MCF 10A (cell line): ENCODE data around the gene OCEL1. TPM values are rescaled to one million over a fixed set of nuclear protein-coding genes. Genes with fewer than 3 reads are reported as not detected.
"Not testable (repeated sequence)": the region's sequence is repeated elsewhere in the genome, so short reads cannot be mapped to it uniquely, and the experiment has no call there.

Source experiments
- BruUV-seq: library from RNA; stranded (reverse); fragments of 400-500 nt; replicated peaks from 2 replicates; lab custom pipeline; 2021; lab: Mats Ljungman, UMichigan
- CTCF ChIA-PET: fragments of 300-600 bp; sonication (Branson Sonifier 250); formaldehyde crosslinking; extraction: SDS; loops from one replicate; lab custom pipeline; 2021; ENCODE audit warnings: antibody characterized with exemption, inconsistent platforms; lab: Yijun Ruan, JAX
- POLR2A ChIA-PET: fragments of 300-600, 350-650 bp; sonication (Branson Sonifier 250); formaldehyde crosslinking; extraction: SDS; loops from one replicate; lab custom pipeline; 2020; ENCODE audit warnings: antibody characterized with exemption, inconsistent platforms; lab: Yijun Ruan, JAX
- DNase-seq: peaks from one replicate; pipeline ENCODE4 v3.0.0-alpha.2; 2018; ENCODE audit not compliant: unreplicated experiment
- H3K27ac Mint-ChIP-seq: one replicate; pipeline ENCODE4 v1.8.0; 2022; ENCODE audit warnings: mild to moderate bottlenecking, low read depth, mixed read lengths; ENCODE audit not compliant: unreplicated experiment
- H3K27me3 Mint-ChIP-seq: one replicate; pipeline ENCODE4 v1.8.0; 2022; ENCODE audit warnings: mixed read lengths; ENCODE audit not compliant: insufficient read depth, unreplicated experiment
- H3K36me3 Mint-ChIP-seq: one replicate; pipeline ENCODE4 v1.8.0; 2022; ENCODE audit warnings: mild to moderate bottlenecking, moderate library complexity, mixed read lengths; ENCODE audit not compliant: insufficient read depth, unreplicated experiment
- H3K4me1 Mint-ChIP-seq: one replicate; pipeline ENCODE4 v1.8.0; 2022; ENCODE audit warnings: mixed read lengths; ENCODE audit not compliant: insufficient read depth, unreplicated experiment
- H3K4me3 Mint-ChIP-seq: one replicate; pipeline ENCODE4 v1.8.0; 2022; ENCODE audit warnings: mild to moderate bottlenecking, moderate library complexity, mixed read lengths; ENCODE audit not compliant: unreplicated experiment
- H3K9me3 Mint-ChIP-seq: one replicate; pipeline ENCODE4 v1.8.0; 2022; ENCODE audit warnings: mixed read lengths; ENCODE audit not compliant: unreplicated experiment
- intact Hi-C: fragments of 100-400 bp; cut with micrococcal nuclease; formaldehyde crosslinking; loops from 2 replicates; pipeline ENCODE4 v1.14.1; 2022
- total RNA-seq: library from RNA; stranded (reverse); gene quantifications from 2 replicates; pipeline ENCODE4 v1.2.3, GENCODE V29; 2022
- TF ChIP-seq, protein P1 (sequence below): fragments of 200-600 bp; IDR thresholded peaks from one replicate; pipeline ENCODE4 v1.8.0; 2022; ENCODE audit warnings: antibody characterized with exemption, mild to moderate bottlenecking; ENCODE audit not compliant: unreplicated experiment

The OCEL1 gene
- total RNA-seq, 1 experiment from 2014 or later = 14.3 TPM

DNA sequence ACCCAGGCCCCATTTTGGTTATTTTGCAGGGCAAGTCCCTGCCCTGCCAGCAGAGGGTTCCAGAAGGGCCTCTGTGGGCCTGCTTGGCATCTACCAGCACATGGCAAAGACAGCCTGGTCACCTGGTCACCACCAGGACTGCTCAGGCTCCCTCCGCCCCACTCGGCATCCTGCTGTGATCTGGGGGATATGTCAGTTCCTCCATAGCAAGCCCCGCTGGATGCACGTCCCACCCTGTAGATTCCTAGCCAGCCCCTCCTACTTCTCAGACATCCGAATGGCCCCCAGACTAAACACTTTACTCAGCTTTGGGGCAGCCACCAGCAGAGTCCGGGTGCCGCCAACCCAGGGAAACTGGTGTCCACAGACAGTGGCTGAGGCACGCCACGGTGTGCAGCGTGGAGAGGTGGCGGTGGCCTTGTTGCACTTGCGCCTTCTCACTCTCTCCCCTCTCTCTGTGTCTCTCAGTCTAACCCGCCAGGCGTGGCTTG, 42.7 kb upstream of the OCEL1 start:
- ChIA-PET CTCF (no interaction called here), POLR2A (no interaction called here)
- Mint-ChIP-seq H3K27me3 (no peaks in the 10 kb centered on the region), H3K27ac (no peak overlapping the region), H3K36me3 (peaks cover 44% of the 10 kb centered on the region), H3K4me3 (no peak overlapping the region), H3K9me3 (no peaks in the 10 kb centered on the region), H3K4me1 (no peaks in the 10 kb centered on the region)
- BruUV-seq = no TSS peak
- no peak for DNase-seq
- TF ChIP-seq, protein P1, sequence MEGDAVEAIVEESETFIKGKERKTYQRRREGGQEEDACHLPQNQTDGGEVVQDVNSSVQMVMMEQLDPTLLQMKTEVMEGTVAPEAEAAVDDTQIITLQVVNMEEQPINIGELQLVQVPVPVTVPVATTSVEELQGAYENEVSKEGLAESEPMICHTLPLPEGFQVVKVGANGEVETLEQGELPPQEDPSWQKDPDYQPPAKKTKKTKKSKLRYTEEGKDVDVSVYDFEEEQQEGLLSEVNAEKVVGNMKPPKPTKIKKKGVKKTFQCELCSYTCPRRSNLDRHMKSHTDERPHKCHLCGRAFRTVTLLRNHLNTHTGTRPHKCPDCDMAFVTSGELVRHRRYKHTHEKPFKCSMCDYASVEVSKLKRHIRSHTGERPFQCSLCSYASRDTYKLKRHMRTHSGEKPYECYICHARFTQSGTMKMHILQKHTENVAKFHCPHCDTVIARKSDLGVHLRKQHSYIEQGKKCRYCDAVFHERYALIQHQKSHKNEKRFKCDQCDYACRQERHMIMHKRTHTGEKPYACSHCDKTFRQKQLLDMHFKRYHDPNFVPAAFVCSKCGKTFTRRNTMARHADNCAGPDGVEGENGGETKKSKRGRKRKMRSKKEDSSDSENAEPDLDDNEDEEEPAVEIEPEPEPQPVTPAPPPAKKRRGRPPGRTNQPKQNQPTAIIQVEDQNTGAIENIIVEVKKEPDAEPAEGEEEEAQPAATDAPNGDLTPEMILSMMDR = no peak
- intact Hi-C loops = no loop called here

DNA sequence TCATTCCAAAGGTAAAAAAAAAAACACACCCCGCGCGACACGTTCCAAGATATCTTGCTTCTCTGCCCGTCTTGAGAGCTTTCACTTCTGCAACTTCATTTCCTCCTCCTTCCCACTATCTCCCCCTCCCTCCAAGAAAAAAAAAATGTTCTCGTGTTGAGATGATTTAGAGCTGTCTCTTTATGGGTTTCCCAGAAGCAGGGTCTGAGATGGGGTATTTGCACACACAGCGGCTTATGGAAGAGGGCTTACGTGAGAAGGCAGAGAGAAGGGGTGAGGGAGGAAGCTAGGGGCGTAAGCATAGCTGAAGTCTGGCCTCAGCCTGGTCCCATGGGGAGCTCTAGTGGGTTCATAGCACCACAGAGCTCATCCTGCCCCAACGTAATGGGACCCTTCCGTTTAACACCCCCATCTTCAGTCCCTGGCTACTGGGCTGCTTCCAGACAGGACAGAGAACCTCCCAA, 42.1 kb upstream of the OCEL1 start:
- Mint-ChIP-seq H3K36me3 (peaks cover 44% of the 10 kb centered on the region), H3K9me3 (no peaks in the 10 kb centered on the region), H3K4me1 (no peaks in the 10 kb centered on the region), H3K27ac (no peak overlapping the region), H3K4me3 (no peak overlapping the region), H3K27me3 (no peaks in the 10 kb centered on the region)
- BruUV-seq = no TSS peak
- POLR2A ChIA-PET = no interaction called here
- TF ChIP-seq, protein P1 = no peak
- intact Hi-C loops = no loop called here
- CTCF ChIA-PET = no interaction called here
- DNase-seq = no peak

DNA sequence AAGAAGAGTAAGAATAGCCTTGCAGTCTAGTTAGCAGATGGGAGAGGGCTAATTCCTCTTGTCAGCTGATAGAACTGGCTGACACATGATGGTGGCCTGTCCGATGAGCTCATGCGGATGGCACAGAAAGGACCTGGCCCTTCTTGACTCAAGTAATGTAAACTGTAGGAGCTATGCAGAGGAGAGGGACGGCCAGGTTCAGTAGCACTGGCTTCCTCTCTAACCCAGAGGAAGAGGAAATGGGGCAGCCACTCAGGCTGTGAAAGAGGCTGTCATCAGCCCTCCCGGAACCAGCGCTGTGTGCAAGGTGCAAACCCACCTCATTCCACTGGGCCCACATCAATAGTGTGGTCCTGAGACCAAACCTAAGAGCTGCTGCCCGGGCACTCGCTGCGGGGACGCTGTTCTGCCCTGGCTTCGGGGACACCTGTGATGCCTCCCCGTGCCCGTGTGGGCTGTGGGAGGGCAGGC, 41.6 kb upstream of the OCEL1 start:
- CTCF ChIA-PET = no interaction called here
- POLR2A ChIA-PET = no interaction called here
- Mint-ChIP-seq H3K27me3 (no peaks in the 10 kb centered on the region), H3K4me1 (no peaks in the 10 kb centered on the region), H3K27ac (no peak overlapping the region), H3K9me3 (no peaks in the 10 kb centered on the region), H3K36me3 (peaks cover 45% of the 10 kb centered on the region), H3K4me3 (no peak overlapping the region)
- no TSS peak for BruUV-seq
- intact Hi-C loops = no loop called here
- TF ChIP-seq, protein P1 = no peak
- DNase-seq = no peak

DNA sequence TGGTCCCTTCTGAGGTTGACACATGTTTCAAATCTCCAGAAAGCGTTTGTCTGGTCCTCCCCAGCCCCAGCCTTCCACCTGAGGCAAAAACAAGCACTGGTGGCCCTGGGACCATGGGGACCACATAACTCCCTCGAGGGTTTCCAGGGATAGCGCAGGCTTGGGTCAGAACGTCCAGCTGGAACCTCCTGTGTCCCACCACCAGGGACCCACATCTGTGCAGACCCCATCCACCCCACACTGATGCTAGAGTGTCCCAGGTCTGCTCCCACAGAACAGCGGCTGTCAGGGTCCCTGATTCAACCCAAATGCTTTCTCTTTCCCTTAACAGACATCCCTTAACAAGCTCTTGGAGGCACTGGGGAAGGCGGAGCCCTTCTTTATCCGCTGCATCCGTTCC, 40.4 kb upstream of the OCEL1 start:
- Mint-ChIP-seq H3K27ac (no peak overlapping the region), H3K9me3 (no peaks in the 10 kb centered on the region), H3K36me3 (peaks cover 53% of the 10 kb centered on the region), H3K27me3 (no peaks in the 10 kb centered on the region), H3K4me3 (no peak overlapping the region), H3K4me1 (no peaks in the 10 kb centered on the region)
- TF ChIP-seq, protein P1 = no peak
- BruUV-seq = no TSS peak
- intact Hi-C loops = no loop called here
- no peak for DNase-seq
- ChIA-PET POLR2A (interaction anchor here (0.5 kb wide), 1 partner anchor 265 kb away, joined by 3 read pairs; no protein-coding TSS in a partner anchor), CTCF (no interaction called here)

DNA sequence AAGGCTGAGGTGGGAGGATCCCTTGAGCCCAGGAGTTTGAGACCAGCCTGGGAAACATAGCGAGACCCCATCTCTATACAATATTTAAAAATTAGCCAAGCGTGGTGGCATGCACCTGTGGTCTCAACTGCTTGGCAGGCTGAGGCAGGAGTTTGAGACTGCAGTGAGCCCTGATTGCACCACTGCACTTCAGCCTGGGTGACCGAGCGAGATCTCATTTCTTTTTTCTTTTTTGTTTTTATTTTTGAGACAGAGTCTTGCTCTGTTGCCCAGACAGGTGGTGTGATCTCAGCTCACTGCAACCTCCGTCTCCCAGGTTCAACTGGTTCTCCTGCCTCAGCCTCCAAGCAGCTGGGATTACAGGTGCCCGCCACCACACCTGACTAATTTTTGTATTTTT, 34.3 kb upstream of the OCEL1 start:
- CTCF ChIA-PET, H3K4me1 Mint-ChIP-seq, BruUV-seq, DNase-seq, H3K9me3 Mint-ChIP-seq, H3K27me3 Mint-ChIP-seq, intact Hi-C loops, H3K27ac Mint-ChIP-seq, H3K4me3 Mint-ChIP-seq: not testable (repeated sequence)
- POLR2A ChIA-PET = interaction anchor here (0.9 kb wide), 1 partner anchor 23 kb away, joined by 3 read pairs; the partner anchor contains the start of gene USE1
- peaks cover 49% of the 10 kb centered on the region for H3K36me3 Mint-ChIP-seq
